ENCODE measurements around the gene CD200R1.

Gene CD200R1

GRCh38 chr3:112875561-112875960 lies 99.3 kb downstream of the CD200R1 start:
- H2AFZ ChIP-seq (ENCODE audit: low read depth, low read length): no peak overlapping the region
- H4K20me1 ChIP-seq (ENCODE audit: insufficient read depth, low read length): no peaks in the 10 kb centered on the region
- H3K9me3 ChIP-seq (ENCODE audit: insufficient read depth, low read length, severe bottlenecking): peaks cover 7% of the 10 kb centered on the region
- ATAC-seq (ENCODE audit: insufficient read depth, low read depth) (no peak), DNase-seq (no peak)
- H3K27me3 ChIP-seq (ENCODE audit: insufficient read depth, low read length, poor library complexity): no peaks in the 10 kb centered on the region
- H3K27ac ChIP-seq (ENCODE audit: low read length): no peak overlapping the region
- no peak overlapping the region for H3K9ac ChIP-seq (ENCODE audit: low read depth, low read length)
- H3K36me3 ChIP-seq (ENCODE audit: insufficient read depth, low read length): no peaks in the 10 kb centered on the region
- no peaks in the 10 kb centered on the region for H3K4me1 ChIP-seq (ENCODE audit: insufficient read depth, low read length)
- no peak for TF ChIP-seq CTCF (IDR thresholded peaks at IDR 0.05; ENCODE audit: borderline replicate concordance, extremely low read depth, low read length, poor library complexity, severe bottlenecking)
- TF ChIP-seq EZH2 (IDR thresholded peaks at IDR 0.05; ENCODE audit: borderline replicate concordance, low read depth, low read length, severe bottlenecking): no peak
- H3K79me2 ChIP-seq (ENCODE audit: insufficient read depth, low read length): no peaks in the 10 kb centered on the region
- no peak overlapping the region for H3K4me3 ChIP-seq (ENCODE audit: low read depth in 1 of 2, low read length in 2 of 2)
- H3K4me2 ChIP-seq (ENCODE audit: insufficient read depth, low read length): no peak overlapping the region

- Histone ChIP-seq H3K9ac (ENCODE audit: low read depth, low read length) (no peak overlapping the region), H3K4me1 (ENCODE audit: insufficient read depth, low read length) (no peaks in the 10 kb centered on the region), H3K27me3 (ENCODE audit: insufficient read depth, low read length, poor library complexity) (no peaks in the 10 kb centered on the region), H3K27ac (ENCODE audit: low read length) (no peak overlapping the region), H3K79me2 (ENCODE audit: insufficient read depth, low read length) (no peaks in the 10 kb centered on the region), H4K20me1 (ENCODE audit: insufficient read depth, low read length) (no peaks in the 10 kb centered on the region), H3K4me2 (ENCODE audit: insufficient read depth, low read length) (no peak overlapping the region), H3K36me3 (ENCODE audit: insufficient read depth, low read length) (no peaks in the 10 kb centered on the region), H2AFZ (ENCODE audit: low read depth, low read length) (no peak overlapping the region), H3K9me3 (ENCODE audit: insufficient read depth, low read length, severe bottlenecking) (peaks cover 7% of the 10 kb centered on the region), H3K4me3 (ENCODE audit: low read depth in 1 of 2, low read length in 2 of 2) (no peak overlapping the region)
- ATAC-seq (ENCODE audit: insufficient read depth, low read depth): no peak
- TF ChIP-seq EZH2 (IDR thresholded peaks at IDR 0.05; ENCODE audit: borderline replicate concordance, low read depth, low read length, severe bottlenecking) (no peak), CTCF (IDR thresholded peaks at IDR 0.05; ENCODE audit: borderline replicate concordance, extremely low read depth, low read length, poor library complexity, severe bottlenecking) (no peak)
- DNase-seq: no peak
These were observed 100.2 kb downstream of the CD200R1 start for GRCh38 chr3:112874725-112875124.

GRCh38 chr3:112873632-112874031 lies 101.3 kb downstream of the CD200R1 start:
- H3K9ac ChIP-seq (ENCODE audit: low read depth, low read length): no peak overlapping the region
- no peak overlapping the region for H3K4me2 ChIP-seq (ENCODE audit: insufficient read depth, low read length)
- no peak for ATAC-seq (ENCODE audit: insufficient read depth, low read depth)
- H3K4me3 ChIP-seq (ENCODE audit: low read depth in 1 of 2, low read length in 2 of 2): no peak overlapping the region
- H3K36me3 ChIP-seq (ENCODE audit: insufficient read depth, low read length): no peaks in the 10 kb centered on the region
- H4K20me1 ChIP-seq (ENCODE audit: insufficient read depth, low read length): no peaks in the 10 kb centered on the region
- TF ChIP-seq CTCF (IDR thresholded peaks at IDR 0.05; ENCODE audit: borderline replicate concordance, extremely low read depth, low read length, poor library complexity, severe bottlenecking): no peak
- TF ChIP-seq EZH2 (IDR thresholded peaks at IDR 0.05; ENCODE audit: borderline replicate concordance, low read depth, low read length, severe bottlenecking): no peak
- H2AFZ ChIP-seq (ENCODE audit: low read depth, low read length): no peak overlapping the region
- no peaks in the 10 kb centered on the region for H3K27me3 ChIP-seq (ENCODE audit: insufficient read depth, low read length, poor library complexity)
- H3K9me3 ChIP-seq (ENCODE audit: insufficient read depth, low read length, severe bottlenecking): peaks cover 7% of the 10 kb centered on the region
- no peak for DNase-seq
- no peak overlapping the region for H3K27ac ChIP-seq (ENCODE audit: low read length)
- H3K79me2 ChIP-seq (ENCODE audit: insufficient read depth, low read length): no peaks in the 10 kb centered on the region
- H3K4me1 ChIP-seq (ENCODE audit: insufficient read depth, low read length): no peaks in the 10 kb centered on the region

GRCh38 chr3:112871735-112872134 lies 103.2 kb downstream of the CD200R1 start:
- H3K4me3 ChIP-seq (ENCODE audit: low read depth in 1 of 2, low read length in 2 of 2): no peak overlapping the region
- H2AFZ ChIP-seq (ENCODE audit: low read depth, low read length): no peak overlapping the region
- no peaks in the 10 kb centered on the region for H4K20me1 ChIP-seq (ENCODE audit: insufficient read depth, low read length)
- ATAC-seq (ENCODE audit: insufficient read depth, low read depth) (no peak), DNase-seq (no peak)
- no peaks in the 10 kb centered on the region for H3K36me3 ChIP-seq (ENCODE audit: insufficient read depth, low read length)
- no peak overlapping the region for H3K27ac ChIP-seq (ENCODE audit: low read length)
- H3K9me3 ChIP-seq (ENCODE audit: insufficient read depth, low read length, severe bottlenecking): peaks cover 7% of the 10 kb centered on the region
- no peak overlapping the region for H3K9ac ChIP-seq (ENCODE audit: low read depth, low read length)
- no peak overlapping the region for H3K4me2 ChIP-seq (ENCODE audit: insufficient read depth, low read length)
- no peaks in the 10 kb centered on the region for H3K27me3 ChIP-seq (ENCODE audit: insufficient read depth, low read length, poor library complexity)
- TF ChIP-seq EZH2 (IDR thresholded peaks at IDR 0.05; ENCODE audit: borderline replicate concordance, low read depth, low read length, severe bottlenecking): no peak
- no peak for TF ChIP-seq CTCF (IDR thresholded peaks at IDR 0.05; ENCODE audit: borderline replicate concordance, extremely low read depth, low read length, poor library complexity, severe bottlenecking)
- H3K79me2 ChIP-seq (ENCODE audit: insufficient read depth, low read length): no peaks in the 10 kb centered on the region
- no peaks in the 10 kb centered on the region for H3K4me1 ChIP-seq (ENCODE audit: insufficient read depth, low read length)

All from DND-41 (cell line).